Prostate gland (tissue), 2 donors: ENCODE results near the gene FOSL1.

ENCODE experiments used
- CTCF ChIP-seq, 4 experiments: fragments of 200-600 bp in 2 of 4; fragments of 450-650 bp in 2 of 4; sonication (generic) in 2 of 4; IDR thresholded peaks; 1 replicate in 3 of 4; 2 replicates in 1 of 4; pipeline ENCODE4 v1.5.1; 2016 to 2019; ENCODE audit warnings: antibody characterized with exemption in 4 of 4, mild to moderate bottlenecking in 2 of 4, moderate library complexity in 2 of 4
- POLR2A ChIP-seq: fragments of 450-650 bp; IDR thresholded peaks from one replicate; pipeline ENCODE4 v1.6.1; 2016; ENCODE audit warnings: antibody characterized with exemption, mild to moderate bottlenecking

GRCh38 chr11:65882120-65883057, 17.8 kb downstream of the FOSL1 start:
- no peak for TF ChIP-seq POLR2A
- TF ChIP-seq CTCF (IDR thresholded peaks at IDR 0.05): no peak
